Measurements from ENCODE around the gene SLF2.

DNA sequence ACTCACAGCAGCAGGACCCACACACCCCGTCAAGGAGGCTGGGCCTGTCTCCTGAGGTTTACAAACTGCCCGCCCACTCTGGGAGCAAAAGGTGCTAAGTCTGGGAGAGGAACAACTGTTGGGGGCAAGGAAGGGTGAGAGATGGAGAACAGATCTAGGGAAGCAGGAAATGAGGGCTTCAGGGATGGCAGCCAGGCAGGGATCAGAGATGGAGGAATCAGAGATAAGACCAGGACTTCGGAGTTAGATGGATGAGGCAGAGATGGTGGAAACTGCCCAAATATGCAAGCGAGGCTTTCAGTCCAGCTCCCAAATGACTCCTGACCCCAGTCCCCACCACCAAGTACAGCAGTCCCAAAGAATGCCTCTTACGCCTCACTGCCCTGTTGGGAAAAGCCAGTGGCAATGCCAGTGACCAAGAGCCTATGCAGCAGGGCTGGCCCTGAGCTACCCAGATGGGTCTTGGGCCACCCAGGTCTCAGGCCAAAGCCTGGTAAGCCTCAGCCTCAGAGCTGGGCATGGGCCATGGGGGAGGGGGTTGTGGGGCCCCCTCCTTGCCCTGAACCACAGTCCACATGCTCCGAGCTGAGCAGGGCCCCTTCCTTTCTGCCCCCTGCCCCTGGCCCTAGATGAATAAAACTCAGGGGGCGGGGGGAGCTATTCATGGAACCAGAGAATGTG, 39.5 kb upstream of the SLF2 start:
- TF ChIP-seq NFYB (CRISPR knock-in tag; conservative IDR thresholded peaks at IDR 0.05; ENCODE audit: low read depth), result no peak
- TF ChIP-seq CTCF (IDR thresholded peaks at IDR 0.05), result no peak
- no peak for TF ChIP-seq NR2C2 (CRISPR knock-in tag; IDR thresholded peaks at IDR 0.05)
- TF ChIP-seq, protein P1, sequence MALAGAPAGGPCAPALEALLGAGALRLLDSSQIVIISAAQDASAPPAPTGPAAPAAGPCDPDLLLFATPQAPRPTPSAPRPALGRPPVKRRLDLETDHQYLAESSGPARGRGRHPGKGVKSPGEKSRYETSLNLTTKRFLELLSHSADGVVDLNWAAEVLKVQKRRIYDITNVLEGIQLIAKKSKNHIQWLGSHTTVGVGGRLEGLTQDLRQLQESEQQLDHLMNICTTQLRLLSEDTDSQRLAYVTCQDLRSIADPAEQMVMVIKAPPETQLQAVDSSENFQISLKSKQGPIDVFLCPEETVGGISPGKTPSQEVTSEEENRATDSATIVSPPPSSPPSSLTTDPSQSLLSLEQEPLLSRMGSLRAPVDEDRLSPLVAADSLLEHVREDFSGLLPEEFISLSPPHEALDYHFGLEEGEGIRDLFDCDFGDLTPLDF (CRISPR knock-in tag; IDR thresholded peaks at IDR 0.05), result no peak
- TF ChIP-seq, protein P2, sequence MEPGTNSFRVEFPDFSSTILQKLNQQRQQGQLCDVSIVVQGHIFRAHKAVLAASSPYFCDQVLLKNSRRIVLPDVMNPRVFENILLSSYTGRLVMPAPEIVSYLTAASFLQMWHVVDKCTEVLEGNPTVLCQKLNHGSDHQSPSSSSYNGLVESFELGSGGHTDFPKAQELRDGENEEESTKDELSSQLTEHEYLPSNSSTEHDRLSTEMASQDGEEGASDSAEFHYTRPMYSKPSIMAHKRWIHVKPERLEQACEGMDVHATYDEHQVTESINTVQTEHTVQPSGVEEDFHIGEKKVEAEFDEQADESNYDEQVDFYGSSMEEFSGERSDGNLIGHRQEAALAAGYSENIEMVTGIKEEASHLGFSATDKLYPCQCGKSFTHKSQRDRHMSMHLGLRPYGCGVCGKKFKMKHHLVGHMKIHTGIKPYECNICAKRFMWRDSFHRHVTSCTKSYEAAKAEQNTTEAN (CRISPR knock-in tag; IDR thresholded peaks at IDR 0.05), result no peak
- no peak for TF ChIP-seq FOXK1 (CRISPR knock-in tag; IDR thresholded peaks at IDR 0.05)
- TF ChIP-seq, protein P3, sequence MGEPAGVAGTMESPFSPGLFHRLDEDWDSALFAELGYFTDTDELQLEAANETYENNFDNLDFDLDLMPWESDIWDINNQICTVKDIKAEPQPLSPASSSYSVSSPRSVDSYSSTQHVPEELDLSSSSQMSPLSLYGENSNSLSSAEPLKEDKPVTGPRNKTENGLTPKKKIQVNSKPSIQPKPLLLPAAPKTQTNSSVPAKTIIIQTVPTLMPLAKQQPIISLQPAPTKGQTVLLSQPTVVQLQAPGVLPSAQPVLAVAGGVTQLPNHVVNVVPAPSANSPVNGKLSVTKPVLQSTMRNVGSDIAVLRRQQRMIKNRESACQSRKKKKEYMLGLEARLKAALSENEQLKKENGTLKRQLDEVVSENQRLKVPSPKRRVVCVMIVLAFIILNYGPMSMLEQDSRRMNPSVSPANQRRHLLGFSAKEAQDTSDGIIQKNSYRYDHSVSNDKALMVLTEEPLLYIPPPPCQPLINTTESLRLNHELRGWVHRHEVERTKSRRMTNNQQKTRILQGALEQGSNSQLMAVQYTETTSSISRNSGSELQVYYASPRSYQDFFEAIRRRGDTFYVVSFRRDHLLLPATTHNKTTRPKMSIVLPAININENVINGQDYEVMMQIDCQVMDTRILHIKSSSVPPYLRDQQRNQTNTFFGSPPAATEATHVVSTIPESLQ (CRISPR knock-in tag; IDR thresholded peaks at IDR 0.05), result no peak
- no peak for TF ChIP-seq ZNF416 (CRISPR knock-in tag; IDR thresholded peaks at IDR 0.05)

All from WTC11 (cell line).